Sigmoid colon (tissue), 4 donors: ENCODE measurements around the gene DENND1C.

Experiments used
- CTCF ChIP-seq, 4 experiments: fragments of 450-650 bp in 3 of 4; fragments of 200-600 bp in 1 of 4; IDR thresholded peaks; one replicate each; pipeline ENCODE4 v1.5.1; 2016 to 2019; ENCODE audit warnings: antibody characterized with exemption in 4 of 4, mild to moderate bottlenecking in 3 of 4, moderate library complexity in 2 of 4
- EP300 ChIP-seq, 4 donors: sonication (generic); formaldehyde crosslinking; IDR thresholded peaks; one replicate each; pipeline ENCODE4 v1.6.1; 2017; ENCODE audit warnings: antibody characterized with exemption in 4 of 4
- POLR2A ChIP-seq, 2 donors: fragments of 450-650 bp; IDR thresholded peaks; one replicate each; pipeline ENCODE4 v1.6.1; 2016; ENCODE audit warnings: antibody characterized with exemption in 2 of 2, mild to moderate bottlenecking in 2 of 2, moderate library complexity in 2 of 2
- POLR2AphosphoS5 ChIP-seq, 4 donors: sonication (generic); formaldehyde crosslinking; IDR thresholded peaks; one replicate each; pipeline ENCODE4 v1.6.1; 2017; ENCODE audit warnings: antibody characterized with exemption in 4 of 4

GRCh38 chr19:6433663-6434062 is 47.9 kb downstream of the DENND1C start, which contains the start of gene SLC25A41:
- TF ChIP-seq CTCF (IDR thresholded peaks at IDR 0.05) = no peak
- TF ChIP-seq POLR2A (IDR thresholded peaks at IDR 0.05) = no peak
- no peak for TF ChIP-seq EP300 (IDR thresholded peaks at IDR 0.05)
- TF ChIP-seq POLR2AphosphoS5 (IDR thresholded peaks at IDR 0.05) = no peak
